Measurements from ENCODE around the gene KDELR1. TPM values are rescaled to one million over a fixed set of nuclear protein-coding genes. Genes with fewer than 3 reads are reported as not detected.

KDELR1 gene
- total and polyA plus RNA-seq, 2 donors (not counting 3 experiments of a cell fraction or from before 2014, with no cell fraction given) = 199 to 224 TPM

- Histone ChIP-seq H3K27ac (ENCODE audit: insufficient read depth, low read depth, low read length) (no peak overlapping the region), H3K27me3 (ENCODE audit: control insufficient read depth in 2 of 2, insufficient read depth in 2 of 2, low read length in 2 of 2) (no peaks in the 10 kb centered on the region), H3K9me1 (replicated peaks; ENCODE audit: control insufficient read depth, extremely low read depth, insufficient read depth, low read length) (no peaks in the 10 kb centered on the region), H3K9me3 (replicated peaks; ENCODE audit: control insufficient read depth, insufficient read depth, low read length) (no peaks in the 10 kb centered on the region), H3K4me3 (replicated peaks in 1 of 3; ENCODE audit: insufficient read depth in 1 of 3, low read depth in 1 of 3, low read length in 3 of 3) (no peak overlapping the region), H3K4me2 (ENCODE audit: insufficient read depth, low read length) (no peak overlapping the region), H3K4me1 (ENCODE audit: control insufficient read depth, extremely low read depth, insufficient read depth, low read length) (no peaks in the 10 kb centered on the region), H3K9ac (replicated peaks; ENCODE audit: extremely low read depth, insufficient read depth, low read length) (no peak overlapping the region), H2AFZ (ENCODE audit: low read depth, low read length) (no peak overlapping the region), H3K36me3 (ENCODE audit: control insufficient read depth in 2 of 2, extremely low read depth in 1 of 2, insufficient read depth in 2 of 2, low read length in 2 of 2) (no peaks in the 10 kb centered on the region), H4K20me1 (replicated peaks; ENCODE audit: control insufficient read depth, extremely low read depth, insufficient read depth, low read length) (no peaks in the 10 kb centered on the region), H3K79me2 (ENCODE audit: control insufficient read depth, insufficient read depth, low read length) (no peaks in the 10 kb centered on the region)
- no peak for TF ChIP-seq GATA2 (IDR thresholded peaks at IDR 0.05; ENCODE audit: insufficient read depth, insufficient read length, low read depth, low read length)
- TF ChIP-seq JUN (IDR thresholded peaks at IDR 0.05; ENCODE audit: borderline replicate concordance, insufficient read depth, insufficient read length, low read depth) = no peak
- no peak for TF ChIP-seq MAX (IDR thresholded peaks at IDR 0.05; ENCODE audit: insufficient read depth, insufficient read length)
- TF ChIP-seq FOS (IDR thresholded peaks at IDR 0.05; ENCODE audit: borderline replicate concordance, insufficient read depth, low read length) = peak; percentile 37
- no peak for TF ChIP-seq POLR2A (IDR thresholded peaks at IDR 0.05; ENCODE audit: low read depth, low read length)
- dilution Hi-C loops (cut with MboI; ENCODE audit: extremely low pct_ligation_motif_present, low sequenced_read_pairs) (no loop called here), intact Hi-C loops (cut with micrococcal nuclease) (no loop called here)
- no TSS peak for BruUV-seq (replicated peaks)
- CTCF ChIA-PET = interaction anchor here (1.2 kb wide), 1 partner anchor 20 kb away, joined by 3 read pairs; no protein-coding TSS in a partner anchor
- DNase-seq (ENCODE audit: low read depth, low spot score) (no peak), FAIRE-seq (no peak)
- POLR2A ChIA-PET = no interaction called here
These were observed 37.7 kb downstream of the KDELR1 start for GRCh38 chr19:48353677-48354076.

GRCh38 chr19:48351341-48351752, 40.0 kb downstream of the KDELR1 start:
- Histone ChIP-seq H3K4me3 (replicated peaks in 1 of 3; ENCODE audit: insufficient read depth in 1 of 3, low read depth in 1 of 3, low read length in 3 of 3) (no peak overlapping the region), H3K4me2 (ENCODE audit: insufficient read depth, low read length) (no peak overlapping the region), H3K4me1 (ENCODE audit: control insufficient read depth, extremely low read depth, insufficient read depth, low read length) (no peaks in the 10 kb centered on the region), H3K9me1 (replicated peaks; ENCODE audit: control insufficient read depth, extremely low read depth, insufficient read depth, low read length) (no peaks in the 10 kb centered on the region), H3K36me3 (ENCODE audit: control insufficient read depth in 2 of 2, extremely low read depth in 1 of 2, insufficient read depth in 2 of 2, low read length in 2 of 2) (no peaks in the 10 kb centered on the region), H4K20me1 (replicated peaks; ENCODE audit: control insufficient read depth, extremely low read depth, insufficient read depth, low read length) (no peaks in the 10 kb centered on the region), H3K27ac (ENCODE audit: insufficient read depth, low read depth, low read length) (no peak overlapping the region), H3K9me3 (replicated peaks; ENCODE audit: control insufficient read depth, insufficient read depth, low read length) (no peaks in the 10 kb centered on the region), H3K27me3 (ENCODE audit: control insufficient read depth in 2 of 2, insufficient read depth in 2 of 2, low read length in 2 of 2) (no peaks in the 10 kb centered on the region), H3K9ac (replicated peaks; ENCODE audit: extremely low read depth, insufficient read depth, low read length) (no peak overlapping the region), H2AFZ (ENCODE audit: low read depth, low read length) (no peak overlapping the region), H3K79me2 (ENCODE audit: control insufficient read depth, insufficient read depth, low read length) (no peaks in the 10 kb centered on the region)
- FAIRE-seq = peak; percentile 68
- CTCF ChIA-PET = interaction anchor here (0.6 to 2.8 kb wide), 26 partner anchors 10 to 257 kb away, joined by 3 to 29 read pairs (median 4); partner anchors contain the start of genes GRWD1, KDELR1, SYNGR4 and TMEM143
- intact Hi-C loops (cut with micrococcal nuclease) (no loop called here), dilution Hi-C loops (cut with MboI; ENCODE audit: extremely low pct_ligation_motif_present, low sequenced_read_pairs) (no loop called here)
- no TSS peak for BruUV-seq (replicated peaks)
- no peak for TF ChIP-seq FOS (IDR thresholded peaks at IDR 0.05; ENCODE audit: borderline replicate concordance, insufficient read depth, low read length)
- peak; percentile 82 to 90 for TF ChIP-seq CTCF (IDR thresholded peaks at IDR 0.05; ENCODE audit: extremely low read depth in 1 of 2, insufficient read depth in 1 of 2, low read depth in 1 of 2, low read length in 2 of 2)
- no peak for TF ChIP-seq GATA2 (IDR thresholded peaks at IDR 0.05; ENCODE audit: insufficient read depth, insufficient read length, low read depth, low read length)
- TF ChIP-seq POLR2A (IDR thresholded peaks at IDR 0.05; ENCODE audit: low read depth, low read length) = no peak
- TF ChIP-seq EZH2 (IDR thresholded peaks at IDR 0.05; ENCODE audit: borderline replicate concordance, low read depth, low read length, severe bottlenecking) = no peak
- TF ChIP-seq POLR2AphosphoS5 (IDR thresholded peaks at IDR 0.05; ENCODE audit: insufficient read depth, low read depth, low read length) = no peak
- DNase-seq (ENCODE audit: low read depth, low spot score) = peak; percentile 57
- POLR2A ChIA-PET = no interaction called here
